HUES64 (cell line): ENCODE measurements around the gene N4BP2L2.

Experiments used
- H3K27ac ChIP-seq: 2 replicates; pipeline ENCODE4 v1.7.0; 2013; ENCODE audit warnings: low read depth, low read length, inconsistent platforms
- H3K27me3 ChIP-seq: 2 replicates; pipeline ENCODE4 v1.6.1; 2013; ENCODE audit warnings: mild to moderate bottlenecking, low read length; ENCODE audit not compliant: insufficient read depth
- H3K36me3 ChIP-seq: 2 replicates; pipeline ENCODE4 v1.6.1; 2013; ENCODE audit warnings: mild to moderate bottlenecking, low read length; ENCODE audit not compliant: insufficient read depth
- H3K4me1 ChIP-seq: 2 replicates; pipeline ENCODE4 v1.6.1; 2013; ENCODE audit warnings: mild to moderate bottlenecking, low read length, moderate library complexity; ENCODE audit not compliant: insufficient read depth
- H3K4me3 ChIP-seq: 2 replicates; pipeline ENCODE4 v1.5.1; 2013; ENCODE audit warnings: mild to moderate bottlenecking, low read length, moderate library complexity
- H3K9ac ChIP-seq: 2 replicates; pipeline ENCODE4 v1.6.1; 2013; ENCODE audit warnings: mild to moderate bottlenecking, low read depth, low read length
- H3K9me3 ChIP-seq: 2 replicates; pipeline ENCODE4 v1.6.1; 2013; ENCODE audit warnings: low read depth, low read length; ENCODE audit not compliant: insufficient read depth
- WGBS: fragments of 150-250, 120-280 bp; methylation state at CpG from one replicate; pipeline ENCODE4 v1.1.7; 2013; ENCODE audit warnings: missing lambda C conversion rate; 5-methylcytosine and 5-hydroxymethylcytosine counted together

Gene N4BP2L2

DNA sequence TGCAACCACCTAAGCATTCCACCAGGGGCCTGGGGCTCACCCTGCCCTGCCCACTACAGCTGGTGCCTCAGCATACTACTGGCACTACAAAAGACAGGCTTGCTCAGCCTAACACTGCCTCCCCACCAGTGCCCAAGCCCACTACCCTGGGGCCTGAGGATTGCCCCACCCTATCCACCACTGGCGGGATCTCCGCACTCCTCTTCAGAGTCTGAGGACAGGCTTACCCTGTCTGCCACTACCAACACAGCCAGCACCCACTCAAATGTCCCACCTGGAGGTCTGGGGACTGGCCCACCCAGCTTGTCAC, 83.0 kb downstream of the N4BP2L2 start:
- Histone ChIP-seq H3K4me1 (no peaks in the 10 kb centered on the region), H3K27ac (no peak overlapping the region), H3K9me3 (peaks cover 5% of the 10 kb centered on the region; the same call in 1 of the 2 replicates), H3K36me3 (no peaks in the 10 kb centered on the region), H3K27me3 (no peaks in the 10 kb centered on the region), H3K9ac (no peak overlapping the region), H3K4me3 (no peak overlapping the region)
- WGBS: 98% methylated on average over 2 of the region's 2 CpGs

DNA sequence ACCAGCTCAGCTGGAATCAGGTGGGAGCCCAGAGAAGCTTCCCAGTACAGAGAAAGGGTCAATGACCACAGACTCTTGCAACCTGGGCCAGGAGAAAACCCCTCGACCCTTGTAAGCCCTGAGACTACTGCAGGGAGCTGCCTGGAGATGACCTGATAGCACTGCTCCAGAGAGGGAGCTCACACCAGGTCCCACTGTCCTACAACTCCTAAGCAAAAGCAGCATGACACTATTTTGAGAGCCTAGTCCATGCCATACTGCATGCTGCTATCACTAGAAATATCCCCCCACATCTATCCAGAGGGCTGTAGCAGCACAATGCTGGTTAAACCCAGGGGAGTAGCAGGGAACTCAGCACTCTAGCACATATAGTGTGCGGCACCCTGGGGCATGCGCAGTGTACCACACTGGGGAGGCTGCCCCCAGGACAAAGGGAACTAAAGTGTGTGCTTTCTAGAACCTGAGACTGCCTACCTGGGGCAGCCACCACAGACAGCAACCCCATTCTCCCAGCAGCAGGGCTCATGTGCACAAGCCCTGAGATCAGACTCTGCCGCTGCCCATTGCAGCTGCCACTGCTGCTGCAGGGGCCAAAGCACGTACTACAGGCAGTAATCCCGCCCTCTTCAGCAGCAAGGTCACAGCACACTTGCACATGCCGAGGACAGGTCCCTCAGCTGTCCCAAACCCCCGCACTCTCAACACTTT, 83.6 kb downstream of the N4BP2L2 start:
- 89% methylated on average over 8 of the region's 8 CpGs for WGBS

DNA sequence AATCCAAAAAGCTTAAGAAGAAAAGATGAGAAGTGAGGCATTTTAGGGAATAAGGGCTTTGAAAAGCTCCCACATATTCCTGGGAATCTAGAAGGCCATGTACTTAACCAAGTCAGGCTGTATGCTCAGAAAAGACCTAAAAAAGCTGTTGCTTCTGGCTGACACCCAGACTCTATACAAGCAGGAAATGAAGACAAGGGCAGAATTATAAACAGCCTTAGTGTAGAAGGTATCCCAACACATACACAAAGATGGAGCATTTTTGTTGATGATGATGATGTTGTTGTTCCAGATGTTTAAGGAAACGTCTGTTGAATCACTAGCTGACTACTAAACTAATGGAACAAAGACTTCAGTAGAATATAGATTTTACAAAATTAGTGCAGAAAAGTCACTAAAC, 84.6 kb downstream of the N4BP2L2 start:
- H3K27me3 ChIP-seq: no peaks in the 10 kb centered on the region
- no peak overlapping the region for H3K27ac ChIP-seq
- H3K36me3 ChIP-seq: no peaks in the 10 kb centered on the region
- H3K9me3 ChIP-seq: peaks cover 5% of the 10 kb centered on the region; the same call in 1 of the 2 replicates
- WGBS: no CpG with 5 or more reads among the region's 1 CpG
- H3K4me1 ChIP-seq: no peaks in the 10 kb centered on the region
- H3K9ac ChIP-seq: no peak overlapping the region
- H3K4me3 ChIP-seq: no peak overlapping the region

More for the DNA sequence above, 83.6 kb downstream of the N4BP2L2 start:
- no peak overlapping the region for H3K9ac ChIP-seq
- peaks cover 5% of the 10 kb centered on the region; the same call in 1 of the 2 replicates for H3K9me3 ChIP-seq
- no peaks in the 10 kb centered on the region for H3K4me1 ChIP-seq
- no peaks in the 10 kb centered on the region for H3K27me3 ChIP-seq
- no peaks in the 10 kb centered on the region for H3K36me3 ChIP-seq
- H3K4me3 ChIP-seq: no peak overlapping the region
- no peak overlapping the region for H3K27ac ChIP-seq

DNA sequence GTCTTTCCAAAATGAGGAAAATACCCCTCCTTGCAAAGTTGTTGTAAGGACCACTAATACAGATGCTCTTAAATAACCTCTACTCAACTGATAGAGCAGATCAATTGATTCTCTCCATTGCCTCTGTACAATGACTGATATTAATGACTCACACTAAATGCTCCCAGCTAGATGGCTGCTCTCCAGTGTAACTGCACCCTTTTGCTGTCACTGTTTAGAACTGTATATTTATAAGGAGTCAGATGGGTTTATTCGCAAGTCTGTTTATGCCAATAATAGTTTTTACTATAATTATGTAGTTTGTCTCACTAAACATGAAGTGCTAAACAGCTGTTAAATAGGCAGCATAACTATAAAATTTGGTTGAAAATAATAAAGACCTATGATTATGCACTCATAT, 89.6 kb downstream of the N4BP2L2 start:
- Histone ChIP-seq H3K4me3 (no peak overlapping the region), H3K9me3 (no peaks in the 10 kb centered on the region), H3K4me1 (no peaks in the 10 kb centered on the region), H3K36me3 (no peaks in the 10 kb centered on the region), H3K9ac (no peak overlapping the region), H3K27me3 (no peaks in the 10 kb centered on the region), H3K27ac (no peak overlapping the region)
- no CpG with 5 or more reads among the region's 1 CpG for WGBS

DNA sequence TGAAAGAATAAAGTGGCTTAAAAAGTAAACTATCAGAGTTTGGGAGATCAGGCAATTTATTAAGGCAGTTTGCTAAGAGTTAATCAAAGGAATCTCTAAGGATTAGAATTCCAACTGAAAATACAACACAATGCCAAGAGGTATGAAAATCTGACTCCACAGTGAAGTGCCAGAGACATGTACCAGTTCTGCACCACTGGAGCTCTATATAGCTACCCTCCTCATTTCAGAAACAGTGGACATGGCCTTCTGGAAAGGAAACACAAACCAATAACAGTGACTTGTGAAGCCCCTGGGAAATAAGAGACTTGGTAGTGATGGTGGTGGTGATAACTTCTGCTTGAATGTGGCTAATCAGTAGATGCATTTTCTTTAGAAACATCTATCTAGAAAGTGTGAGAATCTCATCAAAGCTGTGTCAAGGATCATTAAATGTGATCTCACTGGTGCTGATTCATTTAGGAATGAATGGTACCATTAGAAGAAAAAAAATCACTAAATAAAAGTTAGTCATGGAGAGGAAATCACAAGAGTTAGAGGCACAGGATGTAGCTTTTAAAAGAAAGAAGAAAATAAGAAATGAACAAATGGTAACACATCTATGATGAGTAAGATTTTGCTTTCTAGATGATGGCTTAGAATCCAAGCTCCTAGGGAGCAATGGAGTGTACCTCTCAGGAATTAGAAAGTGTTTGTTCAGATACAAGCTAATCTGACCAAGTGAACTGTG, 90.5 kb downstream of the N4BP2L2 start:
- no peaks in the 10 kb centered on the region for H3K4me1 ChIP-seq
- H3K27ac ChIP-seq: no peak overlapping the region
- no peaks in the 10 kb centered on the region for H3K36me3 ChIP-seq
- H3K27me3 ChIP-seq: no peaks in the 10 kb centered on the region
- H3K9ac ChIP-seq: no peak overlapping the region
- no peaks in the 10 kb centered on the region for H3K9me3 ChIP-seq
- no peak overlapping the region for H3K4me3 ChIP-seq

DNA sequence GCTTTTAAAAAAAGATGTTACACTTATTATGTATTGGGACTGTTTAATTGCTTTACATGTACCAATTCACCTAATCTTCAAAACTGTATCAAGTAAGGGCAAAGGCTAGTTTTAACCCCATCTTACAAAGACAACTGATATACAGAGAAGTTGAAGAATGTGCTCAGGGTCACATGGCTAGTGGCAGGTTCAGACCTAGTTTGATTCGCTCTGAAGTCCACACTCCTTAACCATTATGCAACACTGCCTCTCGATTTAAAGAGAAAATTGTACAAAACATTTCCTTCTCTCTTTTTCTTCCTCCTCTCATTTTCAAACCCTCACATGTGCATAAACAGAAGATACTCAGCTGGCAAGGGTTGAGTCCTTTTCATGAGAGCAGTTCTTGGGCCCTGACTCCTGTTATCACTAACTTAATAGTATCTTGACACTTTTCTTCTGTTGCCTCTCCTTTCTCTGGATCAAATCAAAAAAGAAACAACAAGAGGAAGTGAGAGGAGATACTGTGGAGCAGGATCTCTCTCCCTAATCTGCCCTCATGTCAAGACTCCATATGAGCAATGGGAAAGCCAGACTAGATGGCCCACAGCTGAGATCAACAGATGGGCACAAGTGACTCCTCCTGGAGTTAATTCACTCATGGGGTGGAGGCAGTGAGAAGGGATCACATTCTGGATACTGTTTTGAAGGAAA, 91.7 kb downstream of the N4BP2L2 start:
- Histone ChIP-seq H3K9me3 (no peaks in the 10 kb centered on the region), H3K36me3 (no peaks in the 10 kb centered on the region), H3K9ac (no peak overlapping the region), H3K4me1 (no peaks in the 10 kb centered on the region), H3K27me3 (no peaks in the 10 kb centered on the region), H3K4me3 (no peak overlapping the region), H3K27ac (no peak overlapping the region)
- 91% methylated on average over 2 of the region's 2 CpGs for WGBS

DNA sequence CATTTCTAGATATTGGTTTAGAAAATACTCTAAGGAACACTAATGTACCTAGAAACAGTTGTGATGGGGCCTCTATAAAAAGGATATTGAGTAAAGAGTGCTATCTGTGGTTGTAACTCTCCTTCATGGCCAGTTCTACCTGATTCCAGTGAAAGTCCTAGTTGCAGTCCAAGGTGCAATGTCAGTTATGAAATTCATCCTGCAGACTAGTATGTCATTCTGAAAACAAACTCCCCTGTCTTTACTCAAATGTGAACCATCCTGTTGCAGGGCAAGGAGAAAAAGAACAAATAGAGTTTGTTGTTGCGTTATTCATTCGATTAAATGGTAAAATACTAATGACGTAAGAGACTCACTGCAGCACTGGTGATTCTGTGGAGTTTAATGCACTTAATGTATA, 92.4 kb downstream of the N4BP2L2 start:
- WGBS: 95% methylated on average over 3 of the region's 3 CpGs
- H3K36me3 ChIP-seq: no peaks in the 10 kb centered on the region
- H3K27me3 ChIP-seq: no peaks in the 10 kb centered on the region
- H3K4me3 ChIP-seq: no peak overlapping the region
- no peak overlapping the region for H3K9ac ChIP-seq
- H3K4me1 ChIP-seq: no peaks in the 10 kb centered on the region
- no peaks in the 10 kb centered on the region for H3K9me3 ChIP-seq
- no peak overlapping the region for H3K27ac ChIP-seq

DNA sequence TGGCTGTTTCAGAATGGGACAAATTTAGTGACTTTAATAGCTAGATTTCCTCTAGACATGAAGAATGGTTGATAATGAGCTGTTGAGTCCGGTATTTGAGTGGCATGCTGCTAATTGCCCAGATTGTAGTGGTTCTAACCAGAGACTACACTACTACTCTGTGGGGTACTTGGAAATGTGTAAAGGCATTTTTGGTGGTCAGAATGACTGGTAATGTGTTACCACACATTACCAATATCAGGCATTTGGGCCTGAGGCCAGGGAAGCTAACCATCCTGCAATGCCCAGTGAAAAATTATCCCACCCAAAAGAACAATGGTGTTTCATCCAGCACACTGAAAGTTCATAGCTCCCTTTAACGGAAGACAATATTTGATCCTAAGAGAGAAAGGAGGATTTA, 93.1 kb downstream of the N4BP2L2 start:
- 100% methylated on average over 1 of the region's 2 CpGs for WGBS
- Histone ChIP-seq H3K27me3 (no peaks in the 10 kb centered on the region), H3K4me1 (no peaks in the 10 kb centered on the region), H3K27ac (no peak overlapping the region), H3K36me3 (no peaks in the 10 kb centered on the region), H3K4me3 (no peak overlapping the region), H3K9ac (no peak overlapping the region), H3K9me3 (no peaks in the 10 kb centered on the region)

DNA sequence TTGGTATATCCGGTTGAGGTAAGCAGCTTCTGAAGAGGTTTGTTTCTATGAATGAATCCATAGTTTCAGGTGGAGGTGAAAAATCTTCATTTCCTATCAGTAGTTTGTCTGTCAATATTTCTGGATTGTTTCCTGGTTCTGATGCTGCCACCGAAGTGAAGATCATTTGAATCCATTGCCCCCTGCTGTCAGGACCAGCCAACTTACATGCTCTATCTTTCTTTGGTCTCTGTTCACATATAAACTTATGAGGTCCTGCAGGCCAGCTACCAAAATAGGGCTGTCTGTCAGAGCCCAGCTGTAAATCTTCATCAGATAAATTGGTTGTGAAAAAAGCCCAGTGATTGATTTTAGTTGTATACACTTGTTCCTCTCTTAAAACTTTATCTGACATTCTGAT, 95.5 kb downstream of the N4BP2L2 start:
- Histone ChIP-seq H3K27me3 (no peaks in the 10 kb centered on the region), H3K4me1 (no peaks in the 10 kb centered on the region), H3K9me3 (no peaks in the 10 kb centered on the region), H3K4me3 (no peak overlapping the region), H3K9ac (no peak overlapping the region), H3K36me3 (no peaks in the 10 kb centered on the region), H3K27ac (no peak overlapping the region)
- 91% methylated on average over 2 of the region's 2 CpGs for WGBS

DNA sequence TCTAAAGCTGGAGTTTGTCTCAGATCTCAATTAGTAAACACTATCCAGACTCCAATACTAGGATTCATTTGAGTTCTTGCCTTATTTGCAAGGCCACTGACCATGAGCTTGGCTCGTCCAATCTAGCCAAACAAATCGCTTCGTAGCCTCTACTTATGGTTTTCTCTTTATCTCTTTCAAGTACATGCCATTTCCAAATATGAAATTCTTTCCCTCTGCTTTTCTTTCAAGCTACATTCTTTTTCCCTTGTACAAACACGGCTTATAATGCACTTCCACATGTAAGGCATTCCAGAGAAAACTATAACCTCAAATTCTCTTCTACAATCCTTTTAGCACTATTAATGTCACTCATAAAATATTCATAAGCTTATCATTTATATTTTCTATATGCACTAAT, 99.7 kb downstream of the N4BP2L2 start:
- Histone ChIP-seq H3K27me3 (no peaks in the 10 kb centered on the region), H3K4me3 (no peak overlapping the region), H3K9ac (no peak overlapping the region), H3K27ac (no peak overlapping the region), H3K4me1 (no peaks in the 10 kb centered on the region), H3K9me3 (no peaks in the 10 kb centered on the region), H3K36me3 (0 out of 2 replicates have a peak, but pooled peaks cover 3% of the 10 kb centered on the region)
- WGBS: 96% methylated on average over 4 of the region's 4 CpGs

DNA sequence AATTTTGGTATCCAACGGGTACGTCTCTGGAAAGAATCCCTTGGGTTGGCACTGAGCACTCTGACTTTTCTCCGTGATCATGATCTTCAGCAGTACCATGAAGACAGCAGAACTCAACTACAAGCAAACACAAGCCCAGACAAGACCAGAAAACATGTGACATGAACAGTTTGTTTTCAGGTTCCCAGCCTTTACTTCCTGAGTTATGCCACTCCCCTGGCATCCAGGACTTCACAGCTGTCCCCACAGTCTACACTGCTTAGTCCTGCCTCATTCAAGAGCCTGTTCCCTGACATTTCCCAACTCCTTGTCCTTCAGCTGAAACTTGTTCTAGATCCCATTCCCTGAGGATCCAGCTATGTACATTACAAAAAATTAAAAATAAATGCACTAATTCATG, 105.7 kb downstream of the N4BP2L2 start:
- Histone ChIP-seq H3K4me1 (no peaks in the 10 kb centered on the region), H3K36me3 (0 out of 2 replicates have a peak, but pooled peaks cover 3% of the 10 kb centered on the region), H3K9ac (no peak overlapping the region), H3K27me3 (peaks cover 6% of the 10 kb centered on the region; the same call in 1 of the 2 replicates), H3K27ac (no peak overlapping the region), H3K9me3 (no peaks in the 10 kb centered on the region), H3K4me3 (no peak overlapping the region)
- 94% methylated on average over 3 of the region's 3 CpGs for WGBS
